BLaER1 (cell line): ENCODE data around the gene NDST4.
"Not testable (repeated sequence)": the region's sequence is repeated elsewhere in the genome, so short reads cannot be mapped to it uniquely, and the experiment has no call there.

ENCODE experiments used
- H3K27ac ChIP-seq: shearing (Covaris generic); formaldehyde crosslinking; 2 replicates; pipeline ENCODE4 v1.8.1; 2022
- H3K27me3 ChIP-seq: shearing (Covaris generic); formaldehyde crosslinking; 2 replicates; pipeline ENCODE4 v1.8.1; 2022
- H3K36me3 ChIP-seq: shearing (Covaris generic); formaldehyde crosslinking; 2 replicates; pipeline ENCODE4 v1.8.1; 2022
- H3K4me1 ChIP-seq: shearing (Covaris generic); formaldehyde crosslinking; 2 replicates; pipeline ENCODE4 v1.8.1; 2022
- H3K4me2 ChIP-seq: shearing (Covaris generic); formaldehyde crosslinking; 2 replicates; pipeline ENCODE4 v1.8.1; 2022
- H3K4me3 ChIP-seq: shearing (Covaris generic); formaldehyde crosslinking; 2 replicates; pipeline ENCODE4 v1.8.1; 2022
- H3K9ac ChIP-seq: shearing (Covaris generic); formaldehyde crosslinking; 2 replicates; pipeline ENCODE4 v1.8.1; 2022
- H3K9me3 ChIP-seq: shearing (Covaris generic); formaldehyde crosslinking; 2 replicates; pipeline ENCODE4 v1.8.1; 2022
- H4K20me1 ChIP-seq: shearing (Covaris generic); formaldehyde crosslinking; 2 replicates; pipeline ENCODE4 v1.8.1; 2022
- Cebpa-rat ChIP-seq: shearing (Covaris generic); IDR thresholded peaks from 2 replicates; pipeline ENCODE4 v1.8.1; 2022

NDST4 gene

DNA sequence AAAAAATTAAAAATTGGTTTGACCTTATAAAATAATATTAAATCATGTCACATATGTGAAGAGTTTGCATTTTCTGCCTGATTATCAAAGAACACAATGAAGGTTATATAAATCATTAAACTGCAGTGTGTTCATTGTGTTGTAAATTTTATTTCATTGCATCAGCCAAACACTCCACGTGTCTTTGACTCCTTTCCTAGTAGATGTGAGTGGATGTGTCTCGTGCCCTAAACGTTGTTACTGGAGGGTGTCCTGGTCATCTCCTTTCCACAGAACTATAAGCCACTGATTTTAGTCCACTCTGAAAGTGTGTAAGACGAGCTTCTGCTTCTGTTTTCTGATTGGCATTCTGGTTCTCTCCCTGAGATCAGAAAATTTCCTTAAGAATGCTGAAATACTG lies 127.3 kb downstream of the NDST4 start:
- no peak for TF ChIP-seq Cebpa-rat
- Histone ChIP-seq H3K27me3 (no peaks in the 10 kb centered on the region), H3K4me1 (no peaks in the 10 kb centered on the region), H3K27ac (no peak overlapping the region), H3K4me3 (no peak overlapping the region), H4K20me1 (no peaks in the 10 kb centered on the region), H3K4me2 (no peak overlapping the region), H3K9me3 (no peaks in the 10 kb centered on the region), H3K9ac (no peak overlapping the region), H3K36me3 (no peaks in the 10 kb centered on the region)

DNA sequence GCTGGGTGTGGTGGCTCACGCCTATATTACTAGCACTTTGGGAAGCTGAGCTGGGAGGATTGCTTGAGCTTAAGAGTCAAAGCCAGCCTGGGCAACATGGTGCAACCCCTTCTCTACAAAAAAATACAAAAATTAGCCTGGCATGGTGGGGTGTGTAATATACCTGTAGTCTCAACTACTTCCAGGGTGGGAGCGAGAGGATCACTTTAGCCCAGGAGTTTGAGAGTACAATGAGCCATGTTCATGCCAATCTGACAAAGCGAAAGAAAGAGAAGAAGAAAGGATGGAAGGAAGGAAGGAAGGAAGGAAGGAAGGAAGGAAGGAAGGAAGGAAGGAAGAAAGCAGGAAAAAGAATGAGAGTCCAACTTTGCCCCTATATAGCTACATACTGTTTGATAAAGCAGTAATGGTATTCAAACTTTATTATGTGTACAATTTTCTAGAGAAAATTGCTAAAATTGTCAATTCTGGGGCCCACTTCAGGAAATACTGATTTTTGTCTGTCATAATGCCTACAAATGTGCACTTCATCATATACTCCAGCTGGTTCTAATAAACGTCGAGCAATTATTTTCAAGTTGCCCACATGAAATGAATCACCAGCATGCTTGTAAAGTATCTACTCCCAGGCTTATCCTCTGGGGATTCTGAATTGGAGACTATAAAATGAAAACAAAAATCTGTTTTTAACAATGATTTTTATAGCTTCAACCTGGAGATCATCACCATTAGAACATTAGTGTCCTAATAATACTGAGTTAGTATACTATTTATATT lies 132.3 kb downstream of the NDST4 start:
- Histone ChIP-seq H3K27me3 (no peaks in the 10 kb centered on the region), H3K27ac (no peak overlapping the region), H3K4me3 (no peak overlapping the region), H3K9me3 (no peaks in the 10 kb centered on the region), H3K9ac (no peak overlapping the region), H3K4me2 (no peak overlapping the region), H3K36me3 (no peaks in the 10 kb centered on the region), H3K4me1 (no peaks in the 10 kb centered on the region), H4K20me1 (no peaks in the 10 kb centered on the region)
- TF ChIP-seq Cebpa-rat, result no peak

- TF ChIP-seq Cebpa-rat, result peak; percentile 88
- H4K20me1 ChIP-seq, H3K9ac ChIP-seq, H3K9me3 ChIP-seq, H3K27me3 ChIP-seq, H3K4me3 ChIP-seq, H3K27ac ChIP-seq, H3K4me2 ChIP-seq, H3K4me1 ChIP-seq, H3K36me3 ChIP-seq: not testable (repeated sequence)
These were observed 133.0 kb downstream of the NDST4 start for GRCh38 chr4:114980399-114980798.

GRCh38 chr4:114976901-114977300 lies 136.5 kb downstream of the NDST4 start:
- H3K27ac ChIP-seq, result no peak overlapping the region
- H3K4me2 ChIP-seq, result no peak overlapping the region
- H3K4me1 ChIP-seq, result no peaks in the 10 kb centered on the region
- no peaks in the 10 kb centered on the region for H3K36me3 ChIP-seq
- no peak overlapping the region for H3K9ac ChIP-seq
- no peak overlapping the region for H3K4me3 ChIP-seq
- H3K27me3 ChIP-seq, result no peaks in the 10 kb centered on the region
- no peaks in the 10 kb centered on the region for H4K20me1 ChIP-seq
- H3K9me3 ChIP-seq, result no peaks in the 10 kb centered on the region
- no peak for TF ChIP-seq Cebpa-rat

DNA sequence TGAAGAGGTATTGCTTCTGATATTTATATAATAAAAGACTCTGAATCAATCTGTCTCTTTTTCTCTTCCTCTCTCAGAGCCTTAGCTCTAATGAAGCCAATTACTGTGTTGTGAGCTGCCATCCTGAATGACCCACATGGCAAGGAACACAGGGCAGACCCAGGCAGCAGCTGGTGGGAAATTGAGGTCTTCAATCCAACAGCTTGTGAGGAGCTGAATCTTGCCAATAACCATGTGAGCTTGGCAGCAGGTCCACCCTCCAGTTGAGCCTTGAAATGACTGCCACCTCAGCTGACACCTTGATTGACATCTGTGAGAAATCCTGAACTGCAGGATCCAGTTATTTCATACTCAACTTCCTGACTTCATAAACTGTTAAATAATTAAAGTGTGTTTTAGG lies 149.4 kb downstream of the NDST4 start:
- Histone ChIP-seq H3K4me2 (no peak overlapping the region), H3K4me3 (no peak overlapping the region), H3K36me3 (no peaks in the 10 kb centered on the region), H4K20me1 (no peaks in the 10 kb centered on the region), H3K4me1 (no peaks in the 10 kb centered on the region), H3K9me3 (no peaks in the 10 kb centered on the region), H3K9ac (no peak overlapping the region), H3K27ac (no peak overlapping the region), H3K27me3 (no peaks in the 10 kb centered on the region)
- no peak for TF ChIP-seq Cebpa-rat

DNA sequence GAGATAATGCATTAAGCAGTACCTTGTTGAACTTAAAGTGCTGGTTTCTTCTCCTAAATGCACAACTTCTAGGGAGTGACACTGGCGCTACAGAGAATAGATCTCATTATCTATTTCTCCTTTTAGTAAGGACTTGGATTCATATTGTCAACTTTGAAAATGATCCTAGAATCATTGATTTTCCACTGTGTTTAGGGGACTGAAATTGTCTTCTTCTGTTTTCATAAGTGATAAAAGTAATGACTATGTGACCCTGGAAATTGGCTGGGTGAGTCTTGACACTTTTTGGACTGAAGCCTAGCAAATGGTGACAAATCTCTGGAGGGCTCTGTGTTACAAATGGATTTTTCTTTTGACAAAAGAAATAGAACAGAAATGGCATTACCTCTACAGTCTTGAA lies 167.8 kb downstream of the NDST4 start:
- H3K36me3 ChIP-seq, result no peaks in the 10 kb centered on the region
- no peaks in the 10 kb centered on the region for H3K4me1 ChIP-seq
- no peak overlapping the region for H3K4me2 ChIP-seq
- no peak overlapping the region for H3K27ac ChIP-seq
- H3K27me3 ChIP-seq, result no peaks in the 10 kb centered on the region
- H3K4me3 ChIP-seq, result no peak overlapping the region
- no peaks in the 10 kb centered on the region for H3K9me3 ChIP-seq
- no peak overlapping the region for H3K9ac ChIP-seq
- no peaks in the 10 kb centered on the region for H4K20me1 ChIP-seq
- no peak for TF ChIP-seq Cebpa-rat

- no peak for TF ChIP-seq Cebpa-rat
- H3K9me3 ChIP-seq, result no peaks in the 10 kb centered on the region
These were observed 171.9 kb downstream of the NDST4 start for GRCh38 chr4:114941503-114941902.

DNA sequence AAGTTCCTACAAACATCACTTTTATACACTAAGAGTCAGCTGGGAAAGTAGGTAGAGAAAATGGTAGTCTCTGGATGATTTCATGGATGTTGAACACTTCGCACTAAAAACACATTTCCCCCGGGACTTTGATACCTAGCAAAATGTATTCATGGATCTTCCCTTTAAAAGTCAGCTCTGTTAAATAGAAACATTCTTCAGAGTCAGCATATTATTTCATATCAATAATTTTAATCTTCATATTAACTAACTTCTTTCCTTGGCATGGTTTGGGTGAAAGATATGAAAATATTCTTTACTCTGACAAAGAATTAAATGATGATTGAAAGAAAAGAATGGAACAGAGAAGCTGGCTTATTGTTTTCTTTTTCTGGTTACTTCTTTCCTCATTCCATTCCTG lies 185.5 kb downstream of the NDST4 start:
- Histone ChIP-seq H3K4me3 (no peak overlapping the region), H3K9me3 (no peaks in the 10 kb centered on the region), H3K27me3 (no peaks in the 10 kb centered on the region), H4K20me1 (no peaks in the 10 kb centered on the region), H3K9ac (no peak overlapping the region), H3K27ac (no peak overlapping the region), H3K4me2 (no peak overlapping the region), H3K4me1 (no peaks in the 10 kb centered on the region), H3K36me3 (no peaks in the 10 kb centered on the region)
- no peak for TF ChIP-seq Cebpa-rat

More at GRCh38 chr4:114941503-114941902, 171.9 kb downstream of the NDST4 start:
- H4K20me1 ChIP-seq, result no peaks in the 10 kb centered on the region
- H3K4me3 ChIP-seq, result no peak overlapping the region
- no peak overlapping the region for H3K9ac ChIP-seq
- no peaks in the 10 kb centered on the region for H3K27me3 ChIP-seq
- no peak overlapping the region for H3K4me2 ChIP-seq
- H3K4me1 ChIP-seq, result no peaks in the 10 kb centered on the region
- no peak overlapping the region for H3K27ac ChIP-seq
- H3K36me3 ChIP-seq, result no peaks in the 10 kb centered on the region

GRCh38 chr4:114926583-114926982 lies 186.8 kb downstream of the NDST4 start:
- Histone ChIP-seq H3K4me2 (no peak overlapping the region), H3K9me3 (no peaks in the 10 kb centered on the region), H3K27ac (no peak overlapping the region), H3K4me3 (no peak overlapping the region), H3K27me3 (no peaks in the 10 kb centered on the region), H3K36me3 (no peaks in the 10 kb centered on the region), H3K9ac (no peak overlapping the region), H4K20me1 (no peaks in the 10 kb centered on the region), H3K4me1 (no peaks in the 10 kb centered on the region)
- TF ChIP-seq Cebpa-rat, result no peak

DNA sequence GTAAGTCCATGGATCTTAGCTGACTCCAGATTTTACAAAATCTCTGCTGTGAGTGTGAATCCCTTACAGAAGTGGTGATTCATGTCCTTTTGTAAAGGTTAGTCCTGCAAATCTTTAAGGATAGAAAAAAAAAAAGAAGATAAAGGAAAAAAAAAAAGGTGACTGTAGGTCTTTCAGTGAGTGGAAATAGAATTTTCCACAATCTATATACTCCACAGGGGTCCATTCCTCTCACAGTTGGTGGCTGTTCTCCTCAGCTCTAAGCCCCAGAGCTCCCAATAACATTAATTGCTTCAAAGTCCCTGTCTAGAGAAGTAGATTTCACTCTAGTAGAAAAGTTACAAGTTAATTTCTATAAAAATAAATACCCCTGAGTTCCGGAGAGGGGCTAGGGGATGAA lies 189.1 kb downstream of the NDST4 start:
- Histone ChIP-seq H3K36me3 (no peaks in the 10 kb centered on the region), H4K20me1 (no peaks in the 10 kb centered on the region), H3K4me3 (no peak overlapping the region), H3K27me3 (no peaks in the 10 kb centered on the region), H3K27ac (no peak overlapping the region), H3K4me1 (no peaks in the 10 kb centered on the region), H3K9ac (no peak overlapping the region), H3K4me2 (no peak overlapping the region), H3K9me3 (no peaks in the 10 kb centered on the region)
- TF ChIP-seq Cebpa-rat, result no peak

DNA sequence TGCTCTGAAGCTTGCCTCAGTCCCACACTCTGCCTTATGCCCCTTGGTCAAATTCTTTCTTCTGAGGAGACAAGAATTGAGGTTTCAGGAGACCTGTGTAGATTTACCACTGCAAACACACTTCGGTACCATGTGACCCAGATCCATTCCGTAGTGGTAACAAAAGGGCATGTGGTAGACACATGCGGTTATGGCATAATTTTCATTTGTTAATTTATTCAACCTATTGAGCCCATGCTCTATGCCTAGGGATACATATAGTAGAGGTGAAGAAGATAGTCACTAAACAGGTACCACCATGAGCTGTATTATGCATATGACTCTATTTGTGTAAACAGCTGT lies 190.9 kb downstream of the NDST4 start:
- H3K4me1 ChIP-seq, result peaks cover 6% of the 10 kb centered on the region
- H3K4me2 ChIP-seq, result no peak overlapping the region

More for the DNA sequence above, 190.9 kb downstream of the NDST4 start:
- H3K27ac ChIP-seq, result no peak overlapping the region
- no peaks in the 10 kb centered on the region for H3K9me3 ChIP-seq
- TF ChIP-seq Cebpa-rat, result no peak
- H3K4me3 ChIP-seq, result no peak overlapping the region
- H3K27me3 ChIP-seq, result no peaks in the 10 kb centered on the region
- H3K9ac ChIP-seq, result no peak overlapping the region
- H4K20me1 ChIP-seq, result no peaks in the 10 kb centered on the region
- H3K36me3 ChIP-seq, result no peaks in the 10 kb centered on the region
